Panc1 (cell line): ENCODE data around the gene AOAH. TPM values are rescaled to one million over a fixed set of nuclear protein-coding genes. Genes with fewer than 3 reads are reported as not detected.

ENCODE experiments used
- ATAC-seq: fragments of 200-7000 bp; cut with Tn5 transposase; 2 replicates; pipeline ENCODE4 v1.9.1; 2020; ENCODE audit warnings: mild to moderate bottlenecking, moderate library complexity
- BruUV-seq: library from RNA; stranded (reverse); fragments of 400-500 nt; replicated peaks from 2 replicates; lab custom pipeline; 2021; lab: Mats Ljungman, UMichigan
- CTCF ChIA-PET: fragments of 300-600 bp; sonication (Branson Sonifier 250); formaldehyde crosslinking; loops from one replicate; lab custom pipeline; 2022; ENCODE audit warnings: antibody characterized with exemption; lab: Charles Lee
- POLR2A ChIA-PET: fragments of 300-600 bp; sonication (Branson Sonifier 250); formaldehyde crosslinking; loops from one replicate; lab custom pipeline; 2022; ENCODE audit warnings: antibody characterized with exemption; lab: Charles Lee
- DNase-seq: peaks from one replicate; pipeline ENCODE4 v3.0.0-alpha.2; 2010; ENCODE audit warnings: low read depth, low spot score
- H3K27ac ChIP-seq: 2 replicates; pipeline ENCODE4 v1.5.1; 2011; ENCODE audit warnings: mild to moderate bottlenecking, low read length, inconsistent platforms
- H3K27me3 ChIP-seq: fragments of 200-500 bp; sonication (Bioruptor generic); 2 replicates; pipeline ENCODE4 v1.6.0; 2014; ENCODE audit warnings: low read length, inconsistent platforms; ENCODE audit not compliant: control insufficient read depth, insufficient read depth
- H3K36me3 ChIP-seq: fragments of 200-500 bp; sonication (Bioruptor generic); 2 replicates; pipeline ENCODE4 v1.5.1; 2014; ENCODE audit warnings: inconsistent platforms, mild to moderate bottlenecking, low read length, moderate library complexity; ENCODE audit not compliant: control insufficient read depth, insufficient read depth
- H3K4me1 ChIP-seq: 2 replicates; pipeline ENCODE4 v1.5.1; 2011; ENCODE audit warnings: inconsistent platforms, mild to moderate bottlenecking, low read length, moderate library complexity; ENCODE audit not compliant: control insufficient read depth, insufficient read depth
- H3K4me3 ChIP-seq, 2 experiments: 2 replicates each; pipeline ENCODE4 v1.5.1; 2011 to 2012; ENCODE audit warnings: low read depth in 2 of 2, low read length in 2 of 2, mild to moderate bottlenecking in 2 of 2, inconsistent platforms in 1 of 2, moderate library complexity in 1 of 2
- H3K9me3 ChIP-seq: fragments of 200-500 bp; sonication (Bioruptor generic); 2 replicates; pipeline ENCODE4 v1.5.1; 2014; ENCODE audit warnings: low read depth, mild to moderate bottlenecking, inconsistent platforms, low read length, moderate library complexity; ENCODE audit not compliant: control insufficient read depth, insufficient read depth
- POLR2AphosphoS5 ChIP-seq: IDR thresholded peaks from 2 replicates; pipeline ENCODE4 v1.6.1; 2012; ENCODE audit warnings: mild to moderate bottlenecking, low read depth, low read length, moderate library complexity
- REST ChIP-seq, 2 experiments: IDR thresholded peaks; 2 replicates each; pipeline ENCODE4 v1.6.1; 2011 to 2012; ENCODE audit warnings: low read depth in 2 of 2, control low read depth in 1 of 2, low read length in 1 of 2, mild to moderate bottlenecking in 1 of 2, moderate library complexity in 1 of 2; ENCODE audit not compliant: insufficient read depth in 1 of 2
- SIN3A ChIP-seq: IDR thresholded peaks from 2 replicates; pipeline ENCODE4 v1.6.1; 2012; ENCODE audit warnings: low read depth, mild to moderate bottlenecking, low read length, moderate library complexity, borderline replicate concordance; ENCODE audit not compliant: insufficient read depth
- TCF7L2 ChIP-seq: IDR thresholded peaks from 2 replicates; pipeline ENCODE4 v1.6.1; 2011; ENCODE audit warnings: mild to moderate bottlenecking, low read depth, low read length, inconsistent platforms
- in situ Hi-C: cut with HindIII; loops from 2 replicates; pipeline ENCODE4 v1.10.0; 2016; ENCODE audit warnings: low sequenced_read_pairs, low pct_unique_long_range_greater_than_20kb
- intact Hi-C: fragments of 100-400 bp; cut with micrococcal nuclease; formaldehyde crosslinking; loops from one replicate; pipeline ENCODE4 v1.10.0; 2022; ENCODE audit not compliant: unreplicated experiment
- total RNA-seq: library from RNA; stranded (reverse); gene quantifications from one replicate; pipeline ENCODE4 v1.2.1, GENCODE V29; 2021; ENCODE audit not compliant: unreplicated experiment
- TF ChIP-seq, protein P1 (sequence below): fragments of 450-650 bp; IDR thresholded peaks from 2 replicates; pipeline ENCODE4 v1.5.1; 2017; ENCODE audit warnings: mild to moderate bottlenecking

AOAH gene
- total RNA-seq, 1 experiment from 2014 or later: 0.31 TPM

DNA sequence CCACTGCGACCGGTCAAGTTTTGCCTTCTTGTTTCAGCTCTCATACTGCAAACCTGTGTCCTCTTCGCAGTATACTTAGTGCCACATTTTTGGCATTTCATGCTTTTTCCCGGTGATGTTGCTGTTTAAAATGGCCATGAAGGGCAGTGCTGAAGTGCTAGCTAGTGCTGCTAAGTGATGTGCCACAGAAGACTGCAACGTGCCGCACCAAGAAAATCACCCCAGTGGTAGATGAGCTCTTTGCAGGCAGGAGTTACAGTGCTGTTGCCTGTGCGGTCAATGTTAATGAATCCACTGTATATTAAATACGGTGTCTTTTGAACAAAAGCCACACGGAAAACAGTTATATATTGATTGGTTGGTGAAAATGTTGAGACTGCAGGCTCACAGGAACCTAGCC, 214.3 kb downstream of the AOAH start:
- peak; percentile 66 for ATAC-seq
- DNase-seq: no peak
- ChIA-PET CTCF (interaction anchor here (1.2 kb wide), 1 partner anchor 688 kb away, joined by 3 read pairs; no protein-coding TSS in a partner anchor), POLR2A (no interaction called here)
- BruUV-seq: no TSS peak
- TF ChIP-seq, protein P1, sequence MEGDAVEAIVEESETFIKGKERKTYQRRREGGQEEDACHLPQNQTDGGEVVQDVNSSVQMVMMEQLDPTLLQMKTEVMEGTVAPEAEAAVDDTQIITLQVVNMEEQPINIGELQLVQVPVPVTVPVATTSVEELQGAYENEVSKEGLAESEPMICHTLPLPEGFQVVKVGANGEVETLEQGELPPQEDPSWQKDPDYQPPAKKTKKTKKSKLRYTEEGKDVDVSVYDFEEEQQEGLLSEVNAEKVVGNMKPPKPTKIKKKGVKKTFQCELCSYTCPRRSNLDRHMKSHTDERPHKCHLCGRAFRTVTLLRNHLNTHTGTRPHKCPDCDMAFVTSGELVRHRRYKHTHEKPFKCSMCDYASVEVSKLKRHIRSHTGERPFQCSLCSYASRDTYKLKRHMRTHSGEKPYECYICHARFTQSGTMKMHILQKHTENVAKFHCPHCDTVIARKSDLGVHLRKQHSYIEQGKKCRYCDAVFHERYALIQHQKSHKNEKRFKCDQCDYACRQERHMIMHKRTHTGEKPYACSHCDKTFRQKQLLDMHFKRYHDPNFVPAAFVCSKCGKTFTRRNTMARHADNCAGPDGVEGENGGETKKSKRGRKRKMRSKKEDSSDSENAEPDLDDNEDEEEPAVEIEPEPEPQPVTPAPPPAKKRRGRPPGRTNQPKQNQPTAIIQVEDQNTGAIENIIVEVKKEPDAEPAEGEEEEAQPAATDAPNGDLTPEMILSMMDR: no peak
- TF ChIP-seq REST (IDR thresholded peaks at IDR 0.05; ENCODE audit: insufficient read depth in 1 of 2, low read depth in 2 of 2, low read length in 1 of 2): no peak
- no peak for TF ChIP-seq SIN3A
- TF ChIP-seq POLR2AphosphoS5: no peak
- TF ChIP-seq TCF7L2: no peak
- intact Hi-C loops: no loop called here
- no peaks in the 10 kb centered on the region for H3K36me3 ChIP-seq
- peaks cover 9% of the 10 kb centered on the region for H3K4me1 ChIP-seq
- no peak overlapping the region for H3K27ac ChIP-seq
- in situ Hi-C loops: no loop called here
- no peaks in the 10 kb centered on the region for H3K27me3 ChIP-seq
- no peak overlapping the region for H3K4me3 ChIP-seq
- H3K9me3 ChIP-seq: no peaks in the 10 kb centered on the region; the same call in 1 of the 2 replicates

DNA sequence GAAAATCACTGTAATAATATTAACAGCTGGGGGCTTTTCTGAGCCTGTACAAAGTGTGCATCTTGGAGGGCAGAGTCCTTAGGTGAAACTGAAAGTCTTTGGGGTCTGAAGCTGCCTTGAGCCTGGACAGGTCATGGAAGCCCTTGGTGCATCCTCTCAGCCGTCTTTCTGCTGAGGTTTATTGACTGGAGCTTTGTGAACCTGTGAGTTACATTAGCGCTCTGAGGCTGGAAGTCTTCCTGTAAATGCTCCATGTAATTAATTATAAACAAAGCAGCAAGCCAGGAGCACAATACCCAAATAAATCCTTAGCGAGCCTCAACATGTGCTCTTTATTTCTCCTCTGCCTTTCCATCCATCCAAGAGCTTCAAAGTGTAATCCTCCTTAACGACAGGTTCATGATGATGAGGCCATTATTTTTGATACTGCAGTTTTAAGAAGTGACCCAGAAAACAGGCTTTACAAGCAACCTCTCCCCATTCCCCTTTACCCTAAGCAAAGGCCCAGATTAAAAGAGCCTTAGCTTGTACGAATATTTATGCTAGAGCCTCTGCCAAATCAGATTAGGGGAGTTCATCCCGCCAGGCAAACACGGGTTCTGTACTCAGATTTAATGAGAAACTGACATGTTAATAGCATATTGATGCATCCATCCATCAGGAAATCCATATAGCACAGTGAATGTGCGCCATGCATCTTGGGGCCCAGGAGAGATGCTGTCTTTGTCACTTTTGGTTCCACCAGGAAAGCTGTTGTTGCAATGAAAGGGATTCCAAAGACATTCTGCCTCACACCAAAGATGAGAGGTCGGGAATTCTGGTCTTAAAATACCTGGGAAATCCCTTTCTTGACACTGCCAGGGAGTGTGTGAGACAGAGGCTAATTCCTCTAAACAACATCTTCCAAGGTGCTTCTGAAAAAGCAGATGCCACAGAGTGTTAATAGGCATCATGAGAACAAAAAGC, 216.5 kb downstream of the AOAH start:
- no TSS peak for BruUV-seq
- peak overlapping the region; percentile 62 for H3K27ac ChIP-seq
- ChIA-PET CTCF (interaction anchor here (0.8 kb wide), 1 partner anchor 674 kb away, joined by 3 read pairs; no protein-coding TSS in a partner anchor), POLR2A (no interaction called here)
- H3K27me3 ChIP-seq: no peaks in the 10 kb centered on the region
- in situ Hi-C loops: no loop called here
- peaks cover 9% of the 10 kb centered on the region for H3K4me1 ChIP-seq
- no peak for DNase-seq
- no peak overlapping the region for H3K4me3 ChIP-seq
- peaks cover 3% of the 10 kb centered on the region; the same call in 1 of the 2 replicates for H3K9me3 ChIP-seq
- H3K36me3 ChIP-seq: no peaks in the 10 kb centered on the region
- no peak for TF ChIP-seq SIN3A
- TF ChIP-seq, protein P1: no peak
- TF ChIP-seq POLR2AphosphoS5: no peak
- no peak for TF ChIP-seq REST (IDR thresholded peaks at IDR 0.05; ENCODE audit: insufficient read depth in 1 of 2, low read depth in 2 of 2, low read length in 1 of 2)
- no peak for TF ChIP-seq TCF7L2
- ATAC-seq: peak; percentile 37; the same call in 1 of the 2 replicates
- intact Hi-C loops: no loop called here
